Duodenal mucosa (tissue), 2 donors: ENCODE measurements around the gene PATE1.

Experiments
- H3K27ac ChIP-seq: one replicate; pipeline ENCODE4 v1.7.0; 2013; ENCODE audit warnings: low read depth, low read length
- H3K27me3 ChIP-seq, 2 donors: one replicate each; pipeline ENCODE4 v1.7.0; 2013; ENCODE audit warnings: low read length in 2 of 2, control low read depth in 1 of 2; ENCODE audit not compliant: insufficient read depth in 2 of 2, control insufficient read depth in 1 of 2
- H3K36me3 ChIP-seq, 2 donors: one replicate each; pipeline ENCODE4 v1.7.0; 2013; ENCODE audit warnings: low read length in 2 of 2, control low read depth in 1 of 2; ENCODE audit not compliant: insufficient read depth in 2 of 2, control insufficient read depth in 1 of 2
- H3K4me1 ChIP-seq, 2 donors: one replicate each; pipeline ENCODE4 v1.7.0; 2013; ENCODE audit warnings: low read length in 2 of 2, control low read depth in 1 of 2; ENCODE audit not compliant: insufficient read depth in 2 of 2, control insufficient read depth in 1 of 2
- H3K4me3 ChIP-seq, 2 donors: one replicate each; pipeline ENCODE4 v1.7.0; 2013; ENCODE audit warnings: low read length in 2 of 2, low read depth in 1 of 2
- H3K9ac ChIP-seq, 2 donors: one replicate each; pipeline ENCODE4 v1.7.0; 2013; ENCODE audit warnings: low read length in 2 of 2, low read depth in 1 of 2
- H3K9me3 ChIP-seq, 2 donors: one replicate each; pipeline ENCODE4 v1.7.0; 2013; ENCODE audit warnings: low read length in 2 of 2, control low read depth in 1 of 2; ENCODE audit not compliant: control insufficient read depth in 1 of 2

Gene PATE1

GRCh38 chr11:125784678-125785077 lies 38.6 kb downstream of the PATE1 start:
- Histone ChIP-seq H3K9me3 (no peaks in the 10 kb centered on the region), H3K4me3 (no peak overlapping the region), H3K27me3 (no peaks in the 10 kb centered on the region)

GRCh38 chr11:125787827-125788226 lies 41.7 kb downstream of the PATE1 start, which contains the start of gene PATE3:
PATE3 (plus strand) TSS chr11:125788127; CDS start chr11:125788152, 25 bp downstream.
- Histone ChIP-seq H3K36me3 (no peaks in the 10 kb centered on the region), H3K4me1 (no peaks in the 10 kb centered on the region), H3K27me3 (no peaks in the 10 kb centered on the region), H3K9me3 (no peaks in the 10 kb centered on the region), H3K4me3 (no peak within 1 kb of the TSS), H3K27ac (no peak within 1 kb of the TSS), H3K9ac (no peak within 1 kb of the TSS)

More at GRCh38 chr11:125784678-125785077, 38.6 kb downstream of the PATE1 start:
- Histone ChIP-seq H3K36me3 (no peaks in the 10 kb centered on the region), H3K27ac (no peak overlapping the region), H3K9ac (no peak overlapping the region), H3K4me1 (no peaks in the 10 kb centered on the region)

GRCh38 chr11:125790825-125791224 lies 44.7 kb downstream of the PATE1 start:
- no peak overlapping the region for H3K9ac ChIP-seq
- H3K9me3 ChIP-seq = no peaks in the 10 kb centered on the region
- H3K36me3 ChIP-seq = no peaks in the 10 kb centered on the region
- no peak overlapping the region for H3K4me3 ChIP-seq
- H3K27ac ChIP-seq = no peak overlapping the region
- H3K4me1 ChIP-seq = no peaks in the 10 kb centered on the region
- no peaks in the 10 kb centered on the region for H3K27me3 ChIP-seq

- H3K36me3 ChIP-seq = no peaks in the 10 kb centered on the region
- no peaks in the 10 kb centered on the region for H3K4me1 ChIP-seq
- no peaks in the 10 kb centered on the region for H3K27me3 ChIP-seq
- H3K27ac ChIP-seq = no peak overlapping the region
- H3K9me3 ChIP-seq = peaks cover 5% of the 10 kb centered on the region in 2 donors
- H3K4me3 ChIP-seq = no peak overlapping the region
- H3K9ac ChIP-seq = no peak overlapping the region
Measured at GRCh38 chr11:125797641-125798040, 51.6 kb downstream of the PATE1 start.
